Fibroblast of the aortic adventitia (primary cell): ENCODE results near the gene UBE2L6. TPM values are rescaled to one million over a fixed set of nuclear protein-coding genes. Genes with fewer than 3 reads are reported as not detected.
"Not testable (repeated sequence)": the region's sequence is repeated elsewhere in the genome, so short reads cannot be mapped to it uniquely, and the experiment has no call there.

Experiments used
- DNase-seq: peaks from one replicate; pipeline ENCODE4 v3.0.0-alpha.2; 2010; ENCODE audit warnings: low read depth
- H3K4me3 ChIP-seq: 2 replicates; pipeline ENCODE4 v1.5.1; 2011; ENCODE audit warnings: low read depth, mild to moderate bottlenecking, control low read depth, low read length, moderate library complexity
- total RNA-seq: library from RNA; depleted of rRNA; stranded (reverse); fragments of >200 nt; gene quantifications from 2 replicates; pipeline ENCODE4 v1.2.3, GENCODE V29; 2012; ENCODE audit warnings: low replicate concordance
- TF ChIP-seq, protein P1 (sequence below): IDR thresholded peaks from 2 replicates; pipeline ENCODE4 v1.5.1; 2011; ENCODE audit warnings: mild to moderate bottlenecking, low read length, control low read depth, inconsistent platforms; ENCODE audit not compliant: insufficient read depth

The UBE2L6 gene
- total RNA-seq, 1 donor: 41.1 TPM

- H3K4me3 ChIP-seq: no peak within 1 kb of the TSS
Measured at GRCh38 chr11:57536947-57537619, 30.4 kb downstream of the UBE2L6 start, which contains the start of gene SMTNL1. TSS of gene SMTNL1 (plus strand) at chr11:57537595. CDS start at chr11:57542643, 5,048 bp downstream.

GRCh38 chr11:57534449-57534848 lies 33.0 kb downstream of the UBE2L6 start:
- not testable (repeated sequence) for H3K4me3 ChIP-seq, DNase-seq

More at GRCh38 chr11:57536947-57537619, 30.4 kb downstream of the UBE2L6 start, which contains the start of gene SMTNL1:
- TF ChIP-seq, protein P1, sequence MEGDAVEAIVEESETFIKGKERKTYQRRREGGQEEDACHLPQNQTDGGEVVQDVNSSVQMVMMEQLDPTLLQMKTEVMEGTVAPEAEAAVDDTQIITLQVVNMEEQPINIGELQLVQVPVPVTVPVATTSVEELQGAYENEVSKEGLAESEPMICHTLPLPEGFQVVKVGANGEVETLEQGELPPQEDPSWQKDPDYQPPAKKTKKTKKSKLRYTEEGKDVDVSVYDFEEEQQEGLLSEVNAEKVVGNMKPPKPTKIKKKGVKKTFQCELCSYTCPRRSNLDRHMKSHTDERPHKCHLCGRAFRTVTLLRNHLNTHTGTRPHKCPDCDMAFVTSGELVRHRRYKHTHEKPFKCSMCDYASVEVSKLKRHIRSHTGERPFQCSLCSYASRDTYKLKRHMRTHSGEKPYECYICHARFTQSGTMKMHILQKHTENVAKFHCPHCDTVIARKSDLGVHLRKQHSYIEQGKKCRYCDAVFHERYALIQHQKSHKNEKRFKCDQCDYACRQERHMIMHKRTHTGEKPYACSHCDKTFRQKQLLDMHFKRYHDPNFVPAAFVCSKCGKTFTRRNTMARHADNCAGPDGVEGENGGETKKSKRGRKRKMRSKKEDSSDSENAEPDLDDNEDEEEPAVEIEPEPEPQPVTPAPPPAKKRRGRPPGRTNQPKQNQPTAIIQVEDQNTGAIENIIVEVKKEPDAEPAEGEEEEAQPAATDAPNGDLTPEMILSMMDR: no peak
- no peak for DNase-seq

DNA sequence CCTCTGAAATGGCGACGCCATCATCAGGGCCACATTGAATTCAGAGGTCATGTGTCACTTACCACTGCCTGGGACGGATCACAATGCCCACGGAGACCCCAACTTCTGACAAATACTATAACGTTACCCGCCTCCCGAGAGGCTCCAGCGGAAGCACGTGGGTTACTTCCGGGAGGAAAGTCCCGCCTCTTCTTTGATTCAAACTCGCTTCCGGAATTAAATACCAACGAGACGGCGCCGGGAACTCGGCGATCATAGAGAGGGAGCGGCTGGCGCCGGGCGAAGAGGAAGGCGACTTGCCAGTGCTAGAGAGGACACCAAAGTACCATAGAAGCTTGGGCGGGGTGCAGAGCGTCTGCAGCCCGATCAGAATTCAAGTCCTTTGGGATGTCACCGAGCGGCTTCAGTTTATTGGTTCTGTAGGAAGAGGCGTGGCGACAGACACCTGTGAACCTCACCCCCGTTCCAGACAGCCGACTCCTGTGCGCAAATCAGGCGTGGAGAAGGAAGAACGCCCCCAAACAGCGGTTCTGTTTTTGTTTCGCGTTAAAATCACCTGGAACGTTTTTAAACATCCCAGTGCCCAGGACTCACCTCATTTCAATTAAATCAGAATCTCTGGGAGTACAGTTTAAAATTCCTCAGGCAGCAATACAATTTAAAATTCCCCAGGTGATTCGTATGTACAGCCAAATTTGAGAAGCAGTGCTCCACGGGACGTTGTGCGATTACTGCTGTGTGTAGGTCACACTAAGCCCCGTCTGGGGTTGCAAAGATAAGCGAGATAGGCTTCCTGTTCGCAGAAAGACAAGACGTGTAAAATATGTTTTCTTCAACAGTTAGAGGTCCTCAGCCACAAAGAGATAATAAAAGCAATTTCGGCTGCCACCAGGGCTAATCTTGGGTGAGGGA lies 36.6 kb downstream of the UBE2L6 start, which contains the start of gene TIMM10:
TSS of gene TIMM10 (minus strand) at position 159 of the 912 bp plus-strand sequence. CDS start 565 bp downstream, outside the sequence.
- TF ChIP-seq, protein P1: no peak

GRCh38 chr11:57530215-57530595 lies 37.3 kb downstream of the UBE2L6 start:
- DNase-seq: no peak
- TF ChIP-seq, protein P1: no peak
- H3K4me3 ChIP-seq: peak overlapping the region; percentile 99

More for the DNA sequence above, 36.6 kb downstream of the UBE2L6 start, which contains the start of gene TIMM10:
- peak within 1 kb of the TSS; percentile 99 for H3K4me3 ChIP-seq
- DNase-seq: peak; percentile 94

DNA sequence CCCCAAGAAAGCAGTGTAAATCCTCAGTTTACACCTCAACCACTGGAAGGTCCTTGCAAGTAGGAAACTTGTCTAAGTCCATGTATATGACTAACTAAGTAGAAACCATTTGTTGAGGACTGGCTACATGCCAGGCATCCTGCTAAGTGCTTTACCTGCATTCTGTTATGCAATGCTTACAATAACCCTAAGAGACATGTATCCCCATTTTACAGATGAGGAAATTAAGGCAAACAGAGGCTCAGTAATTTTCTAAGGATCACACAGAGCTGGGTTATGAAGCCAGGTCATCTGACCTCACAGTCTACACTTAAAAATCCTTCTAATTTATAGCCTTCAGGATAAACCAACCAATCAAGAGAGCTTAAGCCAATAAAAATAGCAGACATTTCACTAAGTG lies 38.5 kb downstream of the UBE2L6 start:
- H3K4me3 ChIP-seq: no peak overlapping the region
- DNase-seq: no peak
- TF ChIP-seq, protein P1: no peak

DNA sequence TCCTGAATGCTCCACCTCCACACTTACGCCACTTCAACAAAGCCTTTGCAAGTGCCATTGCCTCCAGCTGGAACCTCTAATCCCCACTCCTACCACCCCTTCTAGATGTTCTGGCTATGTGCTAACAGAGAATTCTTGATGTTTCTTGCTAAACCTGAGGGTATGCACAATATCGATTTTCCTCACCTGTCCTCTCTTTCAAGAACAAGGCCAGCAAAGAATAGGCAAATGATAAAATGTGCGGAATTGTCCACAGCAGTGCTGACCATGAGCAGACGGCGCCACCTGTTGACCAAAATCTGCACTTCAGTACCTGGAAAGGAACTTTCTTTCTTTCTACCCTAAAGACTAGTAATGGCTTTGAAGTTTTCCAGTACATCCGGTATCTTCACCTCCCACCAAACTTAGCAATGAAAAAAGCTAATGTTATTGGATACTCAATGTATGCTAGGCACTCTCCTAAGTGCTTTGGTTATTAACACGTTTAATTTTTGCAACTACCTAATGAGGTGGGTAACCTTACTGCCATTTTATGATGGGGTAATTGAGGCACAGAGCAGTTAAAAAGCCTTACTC lies 40.3 kb downstream of the UBE2L6 start:
- peak; percentile 75 for DNase-seq

More for the DNA sequence above, 40.3 kb downstream of the UBE2L6 start:
- H3K4me3 ChIP-seq: no peak overlapping the region
- TF ChIP-seq, protein P1: peak; percentile 92
